GM23338 (cell line): ENCODE measurements around the gene PDE5A. TPM values are rescaled to one million over a fixed set of nuclear protein-coding genes. Genes with fewer than 3 reads are reported as not detected.

Experiments
- ATAC-seq: fragments of 200-7000 bp; cut with Tn5 transposase; 3 replicates; pipeline ENCODE4 v1.9.1; 2020
- DNase-seq: peaks from one replicate; pipeline ENCODE4 v3.0.0-alpha.2; 2015; ENCODE audit warnings: low spot score
- H2AFZ ChIP-seq: fragments of 200-600 bp; sonication (generic); 2 replicates; pipeline ENCODE4 v1.8.0; 2016; ENCODE audit warnings: antibody characterized with exemption, mild to moderate bottlenecking, moderate library complexity
- H3F3A ChIP-seq: fragments of 200-600 bp; sonication (generic); replicated peaks from 2 replicates; pipeline ENCODE4 v1.8.0; 2017; ENCODE audit warnings: antibody characterized with exemption, mixed run types, low read depth
- H3K27ac ChIP-seq: fragments of 200-600 bp; sonication (generic); 2 replicates; pipeline ENCODE4 v1.6.1; 2016; ENCODE audit warnings: low read depth
- H3K27me3 ChIP-seq: fragments of 200-600 bp; sonication (generic); 2 replicates; pipeline ENCODE4 v1.8.0; 2016; ENCODE audit warnings: mild to moderate bottlenecking, mixed run types, moderate library complexity; ENCODE audit not compliant: insufficient read depth
- H3K36me3 ChIP-seq: fragments of 200-600 bp; sonication (generic); 2 replicates; pipeline ENCODE4 v1.8.0; 2016; ENCODE audit warnings: mild to moderate bottlenecking; ENCODE audit not compliant: insufficient read depth
- H3K4me1 ChIP-seq: fragments of 200-600 bp; sonication (generic); 2 replicates; pipeline ENCODE4 v1.8.0; 2016; ENCODE audit warnings: mild to moderate bottlenecking, moderate library complexity; ENCODE audit not compliant: insufficient read depth
- H3K4me2 ChIP-seq: fragments of 200-600 bp; sonication (generic); 2 replicates; pipeline ENCODE4 v1.7.1; 2017; ENCODE audit warnings: mixed run types
- H3K4me3 ChIP-seq: fragments of 200-600 bp; sonication (generic); 2 replicates; pipeline ENCODE4 v1.6.1; 2016; ENCODE audit warnings: mixed run types
- H3K79me2 ChIP-seq: fragments of 200-600 bp; sonication (generic); replicated peaks from 2 replicates; pipeline ENCODE4 v1.8.0; 2017; ENCODE audit warnings: mild to moderate bottlenecking; ENCODE audit not compliant: insufficient read depth
- H3K9me2 ChIP-seq: fragments of 200-600 bp; sonication (generic); 2 replicates; pipeline ENCODE4 v1.8.0; 2017; ENCODE audit not compliant: insufficient read depth
- H4K20me1 ChIP-seq: fragments of 200-600 bp; sonication (generic); replicated peaks from 2 replicates; pipeline ENCODE4 v1.8.0; 2017; ENCODE audit warnings: mild to moderate bottlenecking; ENCODE audit not compliant: insufficient read depth
- H3K27ac Mint-ChIP-seq: 2 replicates; pipeline ENCODE4 v1.8.0; 2020; ENCODE audit warnings: inconsistent platforms, mild to moderate bottlenecking, moderate library complexity, mixed read lengths
- H3K27me3 Mint-ChIP-seq: 3 replicates; pipeline ENCODE4 v1.8.0; 2022; ENCODE audit warnings: low read depth, mild to moderate bottlenecking, moderate library complexity, mixed read lengths, inconsistent platforms; ENCODE audit not compliant: insufficient read depth, poor library complexity
- H3K36me3 Mint-ChIP-seq: 3 replicates; pipeline ENCODE4 v1.8.0; 2021; ENCODE audit warnings: low read depth, mild to moderate bottlenecking, inconsistent platforms, moderate library complexity, mixed read lengths
- H3K4me1 Mint-ChIP-seq: 3 replicates; pipeline ENCODE4 v1.8.0; 2020; ENCODE audit warnings: mild to moderate bottlenecking, inconsistent platforms, mixed read lengths
- H3K4me3 Mint-ChIP-seq: 3 replicates; pipeline ENCODE4 v1.8.0; 2021; ENCODE audit warnings: moderate library complexity, mild to moderate bottlenecking, inconsistent platforms, mixed read lengths
- H3K9me3 Mint-ChIP-seq: 3 replicates; pipeline ENCODE4 v1.8.0; 2020; ENCODE audit warnings: moderate library complexity, mild to moderate bottlenecking, inconsistent platforms, mixed read lengths
- CREB1 ChIP-seq: fragments of 250-450 bp; sonication (Bioruptor Pico); IDR thresholded peaks from 2 replicates; pipeline ENCODE4 v1.5.0; 2020; ENCODE audit warnings: low read depth, mild to moderate bottlenecking, moderate library complexity
- CTCF ChIP-seq, 2 experiments: fragments of 200-600 bp in 1 of 2; sonication (generic) in 1 of 2; conservative IDR thresholded peaks; 2 replicates each; pipeline versions ENCODE4 v1.5.1 to v1.6.1; 2016 to 2017; ENCODE audit warnings: antibody characterized with exemption in 2 of 2, low read depth in 2 of 2, mild to moderate bottlenecking in 2 of 2, moderate library complexity in 1 of 2
- ETS1 ChIP-seq: IDR thresholded peaks from 2 replicates; pipeline ENCODE4 v1.6.1; 2016; ENCODE audit warnings: antibody characterized with exemption
- EZH2 ChIP-seq: fragments of 200-600 bp; sonication (generic); IDR thresholded peaks from one replicate; pipeline ENCODE4 v1.8.0; 2017; ENCODE audit warnings: antibody characterized with exemption, mild to moderate bottlenecking, low read depth; ENCODE audit not compliant: unreplicated experiment
- NANOG ChIP-seq: IDR thresholded peaks from 2 replicates; pipeline ENCODE4 v1.6.1; 2016; ENCODE audit warnings: antibody characterized with exemption, borderline replicate concordance
- POLR2AphosphoS5 ChIP-seq: IDR thresholded peaks from 2 replicates; pipeline ENCODE4 v1.6.1; 2016; ENCODE audit warnings: antibody characterized with exemption, low read depth
- polyA plus RNA-seq: library from polyadenylated mRNA; unstranded; fragments of >200 nt; fragmentation: Nextera tagmentation; extraction: Ambion mirVana; gene quantifications from 2 replicates; pipeline ENCODE4 v1.2.1, GENCODE V29; 2016
- total RNA-seq: library from RNA; depleted of rRNA; stranded (reverse); fragments of >200 nt; shearing (Covaris generic); gene quantifications from 2 replicates; pipeline ENCODE4 v1.2.3, GENCODE V29; 2014

PDE5A gene
- total and polyA plus RNA-seq, 2 experiments from 2014 or later = 15.0 to 22.6 TPM

- no peaks in the 10 kb centered on the region for H3K9me3 Mint-ChIP-seq
- Histone ChIP-seq H3K4me1 (no peaks in the 10 kb centered on the region), H3K9me2 (no peaks in the 10 kb centered on the region), H3K4me3 (no peak overlapping the region), H2AFZ (no peak overlapping the region), H3K79me2 (no peaks in the 10 kb centered on the region), H4K20me1 (no peaks in the 10 kb centered on the region), H3K4me2 (no peak overlapping the region), H3K36me3 (peaks cover 16% of the 10 kb centered on the region; the same call in 1 of the 2 replicates), H3F3A (no peaks in the 10 kb centered on the region), H3K27ac (no peak overlapping the region), H3K27me3 (no peaks in the 10 kb centered on the region)
- peak in 1 of 2 experiments; percentile 25; a peak in 2 of 4 replicates for TF ChIP-seq CTCF (conservative IDR thresholded peaks at IDR 0.05; ENCODE audit: low read depth in 2 of 2)
- no peak for TF ChIP-seq NANOG
- no peak overlapping the region for H3K4me3 Mint-ChIP-seq
- no peaks in the 10 kb centered on the region for H3K27me3 Mint-ChIP-seq
- no peak for DNase-seq
- H3K27ac Mint-ChIP-seq = no peak overlapping the region
- peaks cover 17% of the 10 kb centered on the region; the same call in 2 of the 3 replicates for H3K36me3 Mint-ChIP-seq
- H3K4me1 Mint-ChIP-seq = peaks cover 2% of the 10 kb centered on the region; the same call in 1 of the 3 replicates
- no peak for ATAC-seq
These were observed 135.2 kb downstream of the PDE5A start for GRCh38 chr4:119493419-119493818.

GRCh38 chr4:119490335-119490734 lies 138.3 kb downstream of the PDE5A start:
- no peak overlapping the region for H3K27ac Mint-ChIP-seq
- Histone ChIP-seq H4K20me1 (no peaks in the 10 kb centered on the region), H3K36me3 (0 out of 2 replicates have a peak, but pooled peaks cover 5% of the 10 kb centered on the region), H3K9me2 (no peaks in the 10 kb centered on the region), H3K27ac (no peak overlapping the region), H3K4me3 (no peak overlapping the region), H3F3A (no peaks in the 10 kb centered on the region), H3K27me3 (no peaks in the 10 kb centered on the region), H3K79me2 (no peaks in the 10 kb centered on the region), H2AFZ (no peak overlapping the region), H3K4me1 (no peaks in the 10 kb centered on the region), H3K4me2 (no peak overlapping the region)
- peaks cover 2% of the 10 kb centered on the region; the same call in 1 of the 3 replicates for H3K4me1 Mint-ChIP-seq
- peak; percentile 68 for DNase-seq
- H3K4me3 Mint-ChIP-seq = no peak overlapping the region
- peaks cover 25% of the 10 kb centered on the region for H3K36me3 Mint-ChIP-seq
- H3K9me3 Mint-ChIP-seq = peaks cover 20% of the 10 kb centered on the region
- H3K27me3 Mint-ChIP-seq = peaks cover 4% of the 10 kb centered on the region
- peak; percentile 96 for ATAC-seq
- TF ChIP-seq CTCF (conservative IDR thresholded peaks at IDR 0.05; ENCODE audit: low read depth in 2 of 2) = peak; percentile 43 to 57
- TF ChIP-seq POLR2AphosphoS5 = no peak

- no peak overlapping the region for H3K27ac Mint-ChIP-seq
These were observed 139.3 kb downstream of the PDE5A start for GRCh38 chr4:119489305-119489704.

More at GRCh38 chr4:119489305-119489704, 139.3 kb downstream of the PDE5A start:
- peaks cover 30% of the 10 kb centered on the region for H3K9me3 Mint-ChIP-seq
- no peaks in the 10 kb centered on the region; the same call in 1 of the 2 replicates for H3K36me3 ChIP-seq
- peaks cover 31% of the 10 kb centered on the region for H3K36me3 Mint-ChIP-seq
- H3F3A ChIP-seq = no peaks in the 10 kb centered on the region
- H4K20me1 ChIP-seq = no peaks in the 10 kb centered on the region
- H3K4me3 ChIP-seq = no peak overlapping the region
- H3K4me1 Mint-ChIP-seq = peaks cover 2% of the 10 kb centered on the region; the same call in 1 of the 3 replicates
- no peak overlapping the region for H3K4me2 ChIP-seq
- H3K79me2 ChIP-seq = no peaks in the 10 kb centered on the region
- no peaks in the 10 kb centered on the region for H3K4me1 ChIP-seq
- TF ChIP-seq EZH2 (no peak), ETS1 (no peak), CREB1 (CRISPR knock-in tag) (no peak)
- H3K27me3 ChIP-seq = no peaks in the 10 kb centered on the region
- no peaks in the 10 kb centered on the region for H3K9me2 ChIP-seq
- H2AFZ ChIP-seq = no peak overlapping the region
- H3K27ac ChIP-seq = no peak overlapping the region
- no peak overlapping the region for H3K4me3 Mint-ChIP-seq
- H3K27me3 Mint-ChIP-seq = peaks cover 4% of the 10 kb centered on the region
- ATAC-seq (no peak), DNase-seq (no peak)
